Measurements from ENCODE around the gene CTSO.

The CTSO gene

GRCh38 chr4:155978810-155979209 lies 25.1 kb upstream of the CTSO start:
- no peak overlapping the region for H3K4me3 ChIP-seq (ENCODE audit: low read depth, low read length)
- TF ChIP-seq CTCF (IDR thresholded peaks at IDR 0.05; ENCODE audit: low read depth, low read length) = no peak

GRCh38 chr4:155975511-155975910 lies 21.8 kb upstream of the CTSO start:
- H3K4me3 ChIP-seq (ENCODE audit: low read depth, low read length) = no peak overlapping the region
- no peak for TF ChIP-seq CTCF (IDR thresholded peaks at IDR 0.05; ENCODE audit: low read depth, low read length)

GRCh38 chr4:155974996-155975395 lies 21.3 kb upstream of the CTSO start:
- no peak for TF ChIP-seq CTCF (IDR thresholded peaks at IDR 0.05; ENCODE audit: low read depth, low read length)
- no peak overlapping the region for H3K4me3 ChIP-seq (ENCODE audit: low read depth, low read length)

GRCh38 chr4:155974476-155974749 lies 20.7 kb upstream of the CTSO start:
- TF ChIP-seq CTCF (IDR thresholded peaks at IDR 0.05; ENCODE audit: low read depth, low read length) = no peak

GRCh38 chr4:155973639-155974475 lies 20.2 kb upstream of the CTSO start:
- no peak for TF ChIP-seq CTCF (IDR thresholded peaks at IDR 0.05; ENCODE audit: low read depth, low read length)
- H3K4me3 ChIP-seq (ENCODE audit: low read depth, low read length) = no peak overlapping the region

More at GRCh38 chr4:155974476-155974749, 20.7 kb upstream of the CTSO start:
- H3K4me3 ChIP-seq (ENCODE audit: low read depth, low read length) = no peak overlapping the region

GRCh38 chr4:155972098-155972497 lies 18.4 kb upstream of the CTSO start:
- no peak overlapping the region for H3K4me3 ChIP-seq (ENCODE audit: low read depth, low read length)
- TF ChIP-seq CTCF (IDR thresholded peaks at IDR 0.05; ENCODE audit: low read depth, low read length) = peak; percentile 55

- H3K4me3 ChIP-seq (ENCODE audit: low read depth, low read length) = no peak overlapping the region
- TF ChIP-seq CTCF (IDR thresholded peaks at IDR 0.05; ENCODE audit: low read depth, low read length) = no peak
Observed at GRCh38 chr4:155966731-155967395, 13.2 kb upstream of the CTSO start.

Data from WI38 (cell line).